ENCODE results near the gene TBX19.

Gene TBX19

DNA sequence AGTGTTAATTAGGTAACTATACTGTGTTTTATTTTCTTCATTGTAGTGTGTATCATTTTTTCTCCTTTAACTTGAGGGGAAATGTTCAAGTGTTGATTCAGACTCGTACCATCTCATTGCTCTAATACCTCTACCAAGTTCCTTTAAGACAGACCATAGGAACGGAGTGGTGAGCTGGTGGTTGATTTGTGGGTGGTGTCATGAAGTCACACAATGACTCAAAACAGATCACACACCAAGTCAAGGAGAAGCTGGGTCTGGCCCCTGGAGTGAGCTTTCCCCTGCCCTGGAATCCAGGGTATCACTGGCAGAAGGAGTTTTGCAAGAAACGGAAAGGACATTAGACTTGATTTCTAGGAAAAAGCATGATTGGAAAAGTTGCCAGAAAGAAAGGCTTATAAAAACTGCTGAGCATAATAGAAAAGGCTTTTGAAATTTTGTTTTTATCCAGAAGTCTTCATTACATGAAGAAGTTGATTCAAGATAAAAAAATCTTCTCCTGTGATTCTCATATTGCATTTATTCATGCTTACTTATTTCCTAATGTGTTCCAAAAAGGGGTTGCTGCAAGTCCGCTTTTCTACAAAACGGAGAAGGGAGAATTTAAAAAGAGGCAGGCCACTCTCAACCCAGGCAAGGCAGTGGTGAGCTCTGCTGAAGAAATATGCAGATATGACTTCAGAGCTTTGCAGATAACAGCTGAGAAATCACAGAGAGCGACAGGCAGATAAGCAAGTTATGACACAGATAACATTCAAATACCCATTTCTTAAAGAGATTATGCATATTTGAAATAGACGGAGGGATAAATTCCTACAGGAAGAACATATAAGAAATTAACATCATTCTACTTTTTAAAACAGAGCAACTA lies 79.7 kb downstream of the TBX19 start:
- DNase-seq (ENCODE audit: low spot score), result no peak

DNA sequence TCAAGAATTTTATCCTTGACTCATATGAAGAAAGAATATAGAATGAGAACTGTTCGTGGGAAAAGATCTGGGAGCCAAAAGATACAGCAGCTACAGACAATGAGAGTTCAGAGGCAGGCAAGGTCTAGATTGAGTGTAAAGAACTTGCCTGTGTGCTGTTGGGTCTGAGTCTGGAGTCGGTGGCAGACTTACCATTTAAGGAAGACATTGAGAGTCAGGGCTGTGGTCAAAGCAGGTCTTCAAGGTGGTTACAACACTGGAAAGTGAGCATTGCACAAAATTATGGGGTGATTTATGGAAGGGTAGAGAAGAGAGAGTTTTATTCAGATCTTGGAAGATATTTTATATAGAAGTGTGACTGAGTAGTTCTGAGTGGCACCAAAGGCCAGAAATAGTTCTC lies 80.6 kb downstream of the TBX19 start:
- no peak for DNase-seq (ENCODE audit: low spot score)

DNA sequence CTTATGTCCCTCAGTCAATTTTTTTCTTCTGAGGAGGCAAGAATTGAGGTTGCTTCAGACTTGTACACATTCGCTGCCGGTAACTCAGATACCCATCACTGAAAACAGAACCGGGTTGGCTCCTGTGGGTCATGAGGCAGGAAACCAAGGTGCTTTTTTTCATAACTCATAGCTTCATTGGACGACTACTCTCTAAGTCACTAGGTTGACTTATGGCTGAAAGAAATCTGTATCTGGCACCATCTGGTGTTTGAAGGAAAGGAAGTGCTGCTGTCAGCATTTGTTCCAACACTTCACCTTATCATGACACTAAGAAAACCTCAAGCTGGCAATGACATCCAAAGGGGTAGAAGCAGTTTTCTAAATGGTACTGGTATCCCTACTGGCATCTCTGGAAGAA lies 82.3 kb downstream of the TBX19 start:
- DNase-seq (ENCODE audit: low spot score), result no peak
